Measurements from ENCODE around the gene TRAM2. TPM values are rescaled to one million over a fixed set of nuclear protein-coding genes. Genes with fewer than 3 reads are reported as not detected.
A peak's percentile ranks its signal among the peaks of the same experiment; 100 is the strongest.

Gene TRAM2
- total and polyA plus RNA-seq, 2 of the 4 experiments (the other 2 are of a cell fraction) = 77.2 to 95.7 TPM

- Histone ChIP-seq H3K14ac (replicated peaks; ENCODE audit: low read depth, low read length) (peak overlapping the region; percentile 95), H3K36me3 (ENCODE audit: control insufficient read depth, insufficient read depth, low read length) (peaks cover 27% of the 10 kb centered on the region), H2BK20ac (ENCODE audit: low read depth, low read length) (peak overlapping the region; percentile 90), H3K9ac (ENCODE audit: low read depth, low read length) (peak overlapping the region; percentile 54), H3K9me1 (ENCODE audit: insufficient read depth, low read length) (peaks cover 41% of the 10 kb centered on the region), H4K91ac (ENCODE audit: insufficient read depth, low read depth, low read length) (peak overlapping the region; percentile 97), H3K4me3 (ENCODE audit: insufficient read depth, low read depth, low read length) (no peak overlapping the region), H2BK5ac (ENCODE audit: low read depth, low read length, poor library complexity, severe bottlenecking) (peak overlapping the region; percentile 94), H3K79me1 (ENCODE audit: low read depth in 1 of 2, low read length in 2 of 2) (peaks cover 27 to 87% of the 10 kb centered on the region in 2 experiments), H3K9me3 (ENCODE audit: control insufficient read depth, insufficient read depth, low read length) (no peaks in the 10 kb centered on the region), H4K8ac (ENCODE audit: low read depth in 2 of 2, low read length in 2 of 2) (peak overlapping the region; percentile 63 to 97), H3K27ac (ENCODE audit: insufficient read depth, low read length) (peak overlapping the region; percentile 90), H3K4me2 (ENCODE audit: low read depth, low read length) (peak overlapping the region; percentile 65), H3K4me1 (ENCODE audit: control insufficient read depth, insufficient read depth, low read length) (peaks cover 49% of the 10 kb centered on the region), H3K18ac (ENCODE audit: low read depth, low read length) (peak overlapping the region; percentile 87), H4K20me1 (ENCODE audit: insufficient read depth, low read length) (peaks cover 12% of the 10 kb centered on the region; the same call in 1 of the 2 replicates), H2AFZ (replicated peaks; ENCODE audit: low read length, poor library complexity) (peak overlapping the region; percentile 65), H3K4ac (ENCODE audit: low read depth, low read length) (peak overlapping the region; percentile 95), H2AK5ac (ENCODE audit: low read depth, low read length) (peak overlapping the region; percentile 100), H2BK120ac (ENCODE audit: low read depth, low read length) (peak overlapping the region; percentile 95), H3K56ac (ENCODE audit: extremely low read depth, insufficient read depth, low read length) (peak overlapping the region; percentile 93), H2BK15ac (ENCODE audit: low read depth, low read length) (peak overlapping the region; percentile 97; the same call in 2 of the 3 replicates), H3K23ac (ENCODE audit: low read depth, low read length) (peak overlapping the region; percentile 93), H3K27me3 (ENCODE audit: control insufficient read depth, insufficient read depth, low read length) (no peaks in the 10 kb centered on the region), H4K5ac (ENCODE audit: low read depth, low read length) (peak overlapping the region; percentile 68), H2AK9ac (replicated peaks; ENCODE audit: low read depth, low read length, poor library complexity) (peak overlapping the region; percentile 91)
- BruUV-seq (replicated peaks) = no TSS peak
- dilution Hi-C loops (cut with HindIII; ENCODE audit: low sequenced_read_pairs, unreplicated experiment) = no loop called here
- ChIA-PET POLR2A (ENCODE audit: unreplicated experiment) (no interaction called here), CTCF (interaction anchor here (1.1 kb wide), 1 partner anchor 640 kb away, joined by 3 read pairs; no protein-coding TSS in a partner anchor)
- WGBS, 2 experiments (ENCODE audit: extremely low coverage in 2 of 2, insufficient read length in 1 of 2) = 76% methylated on average over 2 of the region's 13 CpGs; no CpG with 5 or more reads in 1 of the 2 experiments
- in situ Hi-C loops (cut with MboI; ENCODE audit: low sequenced_read_pairs) = loop anchor here (10.0 kb wide), 1 partner anchor 126 kb away; no protein-coding TSS in a partner anchor
- DNase-seq (no peak), ATAC-seq (ENCODE audit: low read depth) (no peak)
- intact Hi-C loops (cut with micrococcal nuclease) = loop anchor here (5.0 kb wide), 1 partner anchor 96 kb away; the partner anchor contains the start of gene EFHC1
- TF ChIP-seq MXI1 (IDR thresholded peaks at IDR 0.05; ENCODE audit: borderline replicate concordance, low read depth, low read length) (no peak), USF2 (IDR thresholded peaks at IDR 0.05; ENCODE audit: low read depth, low read length) (no peak), RAD21 (IDR thresholded peaks at IDR 0.05; ENCODE audit: low read length) (no peak), ELK1 (IDR thresholded peaks at IDR 0.05; ENCODE audit: borderline replicate concordance, low read depth, low read length) (no peak), MAFK (IDR thresholded peaks at IDR 0.05; ENCODE audit: low read depth, low read length) (peak; percentile 85), POLR2A (IDR thresholded peaks at IDR 0.05; ENCODE audit: low read depth, low read length) (no peak), MAZ (IDR thresholded peaks at IDR 0.05; ENCODE audit: borderline replicate concordance, low read depth, low read length) (no peak)
Observed at GRCh38 chr6:52518279-52518945, 58.4 kb downstream of the TRAM2 start.

Data from IMR-90 (cell line).